Suprapubic skin (tissue), 4 donors: ENCODE measurements around the gene EPS15. TPM values are rescaled to one million over a fixed set of nuclear protein-coding genes. Genes with fewer than 3 reads are reported as not detected.
"Not testable (repeated sequence)": the region's sequence is repeated elsewhere in the genome, so short reads cannot be mapped to it uniquely, and the experiment has no call there.

Experiments used
- DNase-seq, 2 donors: peaks; one replicate each; pipeline ENCODE4 v3.0.0-alpha.2; 2019; ENCODE audit warnings: low spot score in 2 of 2
- H3K27ac ChIP-seq: fragments of 200-600 bp; sonication (generic); one replicate; pipeline ENCODE4 v1.5.1; 2019
- H3K27me3 ChIP-seq: fragments of 200-600 bp; sonication (generic); one replicate; pipeline ENCODE4 v1.5.1; 2019
- H3K36me3 ChIP-seq: fragments of 200-600 bp; sonication (generic); one replicate; pipeline ENCODE4 v1.5.1; 2019
- H3K4me1 ChIP-seq: fragments of 200-600 bp; sonication (generic); one replicate; pipeline ENCODE4 v1.5.1; 2019
- H3K4me3 ChIP-seq: fragments of 200-600 bp; sonication (generic); one replicate; pipeline ENCODE4 v1.5.1; 2019; ENCODE audit warnings: mild to moderate bottlenecking
- H3K9me3 ChIP-seq: fragments of 200-600 bp; sonication (generic); one replicate; pipeline ENCODE4 v1.5.1; 2019
- CTCF ChIP-seq, 2 donors: fragments of 200-600 bp in 1 of 2; fragments of 450-650 bp in 1 of 2; sonication (generic) in 1 of 2; IDR thresholded peaks; one replicate each; pipeline ENCODE4 v1.5.1; 2016 to 2019; ENCODE audit warnings: antibody characterized with exemption in 2 of 2, mild to moderate bottlenecking in 1 of 2, moderate library complexity in 1 of 2
- EP300 ChIP-seq: sonication (generic); formaldehyde crosslinking; IDR thresholded peaks from one replicate; pipeline ENCODE4 v1.6.1; 2017; ENCODE audit warnings: antibody characterized with exemption
- POLR2A ChIP-seq, 2 donors: fragments of 450-650 bp; IDR thresholded peaks; one replicate each; pipeline ENCODE4 v1.6.1; 2017; ENCODE audit warnings: antibody characterized with exemption in 2 of 2, mild to moderate bottlenecking in 2 of 2, moderate library complexity in 2 of 2
- POLR2AphosphoS5 ChIP-seq, 3 donors: sonication (generic); formaldehyde crosslinking; IDR thresholded peaks; one replicate each; pipeline ENCODE4 v1.6.1; 2017; ENCODE audit warnings: antibody characterized with exemption in 3 of 3
- WGBS: methylation state at CpG from one replicate; pipeline ENCODE4 v1.1.5; 2018; 5-methylcytosine and 5-hydroxymethylcytosine counted together
- total RNA-seq, 4 donors: library from RNA; depleted of rRNA; stranded (reverse); fragments of >200 nt; gene quantifications; one replicate each; pipeline ENCODE4 v1.1.0, GENCODE V29; 2016

The EPS15 gene
- total RNA-seq, 4 donors from 2014 or later: 57.1 to 127 (median 81.5) TPM

DNA sequence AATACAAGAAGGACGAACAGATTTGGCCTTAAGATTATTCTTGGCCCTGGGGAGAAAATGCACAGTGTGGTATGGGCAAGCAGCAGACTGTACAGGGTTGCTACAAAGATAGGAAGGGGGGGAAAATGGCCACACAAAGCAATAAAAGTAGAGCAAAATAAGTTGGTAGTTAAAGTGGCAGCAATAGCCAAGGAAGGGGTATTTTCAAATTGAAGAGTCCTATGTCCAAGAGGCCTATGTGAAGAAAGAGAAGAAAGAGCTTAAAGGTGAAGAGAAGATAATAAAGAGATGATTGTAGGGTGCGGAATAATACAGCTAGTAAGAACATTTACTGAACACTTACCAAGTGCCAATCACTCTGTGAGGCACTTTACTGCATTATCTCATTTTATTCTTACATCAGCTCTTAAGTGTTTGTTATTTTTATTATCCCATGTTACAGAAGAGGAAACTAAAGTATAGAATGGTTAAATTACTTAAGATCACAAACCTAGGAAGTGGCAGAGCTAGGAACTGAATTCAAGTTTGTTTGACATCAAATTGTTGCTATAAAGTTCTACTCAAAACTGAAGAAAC lies 100.6 kb downstream of the EPS15 start:
- Histone ChIP-seq H3K9me3 (no peaks in the 10 kb centered on the region), H3K36me3 (peaks cover 16% of the 10 kb centered on the region), H3K27ac (no peak overlapping the region), H3K27me3 (no peaks in the 10 kb centered on the region), H3K4me3 (no peak overlapping the region), H3K4me1 (peaks cover 3% of the 10 kb centered on the region)
- 91% methylated on average over 2 of the region's 2 CpGs for WGBS
- TF ChIP-seq POLR2AphosphoS5 (IDR thresholded peaks at IDR 0.05): no peak
- no peak for TF ChIP-seq EP300
- TF ChIP-seq POLR2A (IDR thresholded peaks at IDR 0.05): no peak
- TF ChIP-seq CTCF (IDR thresholded peaks at IDR 0.05): no peak
- no peak for DNase-seq

GRCh38 chr1:51417496-51418383 lies 101.3 kb downstream of the EPS15 start:
- TF ChIP-seq POLR2A (IDR thresholded peaks at IDR 0.05): no peak
- TF ChIP-seq EP300: no peak
- TF ChIP-seq POLR2AphosphoS5 (IDR thresholded peaks at IDR 0.05): no peak
- no peak for TF ChIP-seq CTCF (IDR thresholded peaks at IDR 0.05)
- WGBS: 94% methylated on average over 5 of the region's 5 CpGs
- Histone ChIP-seq H3K27me3 (no peaks in the 10 kb centered on the region), H3K4me1 (no peaks in the 10 kb centered on the region), H3K27ac (no peak overlapping the region), H3K36me3 (peaks cover 10% of the 10 kb centered on the region), H3K4me3 (no peak overlapping the region), H3K9me3 (no peaks in the 10 kb centered on the region)
- no peak for DNase-seq

DNA sequence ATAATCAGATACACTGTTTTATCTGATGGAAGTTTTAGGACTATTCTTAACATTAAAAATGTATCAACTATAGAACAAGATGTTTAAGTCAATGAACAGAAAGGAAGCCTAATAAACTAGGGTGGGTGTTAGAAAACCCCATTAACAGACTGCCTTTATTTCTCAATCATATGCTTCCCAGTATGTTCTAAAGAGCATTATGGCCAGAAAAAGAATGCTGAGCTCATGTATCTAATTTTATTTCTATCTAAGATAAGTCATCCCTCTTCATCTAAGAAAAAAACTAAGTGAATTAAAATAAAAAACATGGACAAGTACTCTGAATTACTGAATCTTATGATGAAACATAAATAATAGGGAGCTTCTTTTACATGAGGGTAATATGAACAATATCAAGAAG lies 102.2 kb downstream of the EPS15 start:
- DNase-seq: no peak
- H3K36me3 ChIP-seq: peaks cover 14% of the 10 kb centered on the region
- no peak overlapping the region for H3K27ac ChIP-seq
- TF ChIP-seq POLR2AphosphoS5 (IDR thresholded peaks at IDR 0.05) (no peak), EP300 (no peak), POLR2A (IDR thresholded peaks at IDR 0.05) (no peak), CTCF (IDR thresholded peaks at IDR 0.05) (no peak)
- no peak overlapping the region for H3K4me3 ChIP-seq
- H3K27me3 ChIP-seq: no peaks in the 10 kb centered on the region
- H3K4me1 ChIP-seq: no peaks in the 10 kb centered on the region
- H3K9me3 ChIP-seq: no peaks in the 10 kb centered on the region

DNA sequence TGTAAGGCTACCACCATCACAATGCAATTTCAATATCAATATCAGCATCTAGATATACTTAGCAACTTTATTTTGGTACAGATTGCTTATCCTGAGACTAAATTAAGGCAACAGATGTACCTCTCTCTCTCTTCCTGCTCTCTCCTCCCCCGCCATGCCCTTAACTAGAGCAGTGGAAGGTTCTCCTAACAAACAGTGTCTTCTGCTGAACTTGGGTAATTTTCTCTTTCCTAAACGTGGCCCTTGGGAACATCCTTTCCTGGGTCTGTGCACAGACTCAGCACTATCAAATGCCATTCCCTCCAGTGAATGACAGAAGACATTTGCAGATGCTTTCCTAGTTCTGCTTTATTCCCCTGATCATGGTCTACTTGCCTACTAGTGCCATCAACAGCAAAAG lies 103.1 kb downstream of the EPS15 start:
- no peaks in the 10 kb centered on the region for H3K27me3 ChIP-seq
- WGBS: 71% methylated on average over 2 of the region's 2 CpGs
- H3K9me3 ChIP-seq: no peaks in the 10 kb centered on the region
- TF ChIP-seq POLR2AphosphoS5 (IDR thresholded peaks at IDR 0.05) (no peak), CTCF (IDR thresholded peaks at IDR 0.05) (no peak), POLR2A (IDR thresholded peaks at IDR 0.05) (no peak), EP300 (no peak)
- no peak for DNase-seq
- H3K27ac ChIP-seq: no peak overlapping the region
- H3K4me3 ChIP-seq: no peak overlapping the region
- H3K36me3 ChIP-seq: peaks cover 11% of the 10 kb centered on the region
- H3K4me1 ChIP-seq: no peaks in the 10 kb centered on the region

DNA sequence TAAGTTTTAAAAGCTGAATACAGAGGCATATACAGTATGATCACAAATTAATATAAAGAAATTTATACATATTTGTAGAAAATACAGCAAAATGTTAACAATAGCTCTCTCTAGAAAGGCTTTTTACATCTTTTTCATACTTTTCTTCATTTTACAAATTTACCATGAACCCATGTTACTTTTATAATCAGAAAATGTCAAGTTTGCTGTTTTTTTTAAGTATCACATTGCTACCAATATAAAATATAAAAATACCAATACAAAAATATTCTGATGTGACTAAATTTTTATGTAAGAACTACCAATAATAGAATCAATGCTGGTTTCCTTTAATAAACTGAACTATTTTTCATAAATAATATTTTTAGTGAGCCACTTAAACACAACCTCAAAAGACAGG lies 104.3 kb downstream of the EPS15 start:
- no peak for TF ChIP-seq EP300
- no peak for TF ChIP-seq POLR2A (IDR thresholded peaks at IDR 0.05)
- TF ChIP-seq CTCF (IDR thresholded peaks at IDR 0.05): no peak
- TF ChIP-seq POLR2AphosphoS5 (IDR thresholded peaks at IDR 0.05): no peak
- H3K36me3 ChIP-seq: peaks cover 4% of the 10 kb centered on the region
- H3K4me3 ChIP-seq: no peak overlapping the region
- H3K4me1 ChIP-seq: no peaks in the 10 kb centered on the region
- H3K9me3 ChIP-seq: no peaks in the 10 kb centered on the region
- no peaks in the 10 kb centered on the region for H3K27me3 ChIP-seq
- H3K27ac ChIP-seq: no peak overlapping the region
- DNase-seq: no peak

DNA sequence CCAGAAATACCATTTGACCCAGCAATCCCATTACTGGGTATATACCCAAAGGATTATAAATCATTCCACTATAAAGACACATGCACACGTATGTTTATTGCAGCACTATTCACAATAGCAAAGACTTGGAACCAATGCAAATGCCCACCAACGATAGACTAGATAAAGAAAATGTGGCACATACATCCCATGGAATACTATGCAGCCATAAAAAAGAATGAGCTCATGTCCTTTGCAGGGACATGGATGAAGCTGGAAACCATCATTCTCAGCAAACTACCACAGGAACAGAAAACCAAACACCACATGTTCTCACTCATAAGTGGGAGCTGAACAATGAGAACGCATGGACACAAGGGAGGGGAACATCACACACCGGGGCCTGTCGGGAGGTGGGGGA lies 107.2 kb downstream of the EPS15 start:
- H3K27me3 ChIP-seq, H3K27ac ChIP-seq, H3K9me3 ChIP-seq, H3K4me3 ChIP-seq, DNase-seq, H3K4me1 ChIP-seq: not testable (repeated sequence)
- peaks cover 32% of the 10 kb centered on the region for H3K36me3 ChIP-seq
- WGBS: 94% methylated on average over 5 of the region's 5 CpGs
